ENCODE data around the gene ADAMTS15.

ADAMTS15 gene

DNA sequence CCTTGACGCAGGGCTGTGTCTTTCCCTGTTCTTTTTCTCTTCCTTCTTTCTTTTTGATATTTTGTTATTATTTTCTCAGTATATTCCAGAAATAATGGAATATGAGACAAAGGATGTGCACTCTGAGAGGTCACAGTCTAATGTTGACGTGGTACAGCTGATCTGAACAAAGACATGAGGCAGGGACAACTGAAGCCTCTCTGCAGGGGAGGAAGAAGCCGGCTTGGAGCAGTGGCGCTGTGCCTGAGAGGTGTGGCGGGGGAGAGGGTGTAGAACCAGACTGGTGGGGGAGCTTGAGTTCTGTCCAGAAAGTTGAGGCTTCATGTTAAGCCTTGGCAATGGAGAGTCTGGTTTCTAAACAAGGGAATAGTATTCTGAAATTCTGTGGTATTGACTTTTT lies 34.7 kb downstream of the ADAMTS15 start:
- DNase-seq, result no peak

DNA sequence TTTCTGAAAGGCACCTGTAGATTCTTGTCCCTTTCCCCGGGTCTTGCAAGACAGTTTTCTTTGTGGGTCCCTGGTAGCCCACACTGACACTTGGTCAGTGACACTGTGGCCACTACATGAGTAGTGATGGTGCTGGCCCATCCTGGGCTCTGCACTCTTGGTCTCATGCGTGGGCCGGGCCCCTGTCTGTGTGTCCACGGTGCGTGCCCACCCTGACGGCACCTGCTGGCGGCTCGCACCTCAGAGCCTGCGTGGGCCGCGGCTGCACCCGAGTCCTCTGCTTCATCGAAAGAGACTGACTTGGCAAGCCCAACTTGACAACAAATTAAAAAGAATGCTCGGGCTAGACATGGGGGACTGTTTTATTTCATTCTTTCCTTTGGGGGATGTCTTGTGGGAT lies 37.5 kb downstream of the ADAMTS15 start:
- DNase-seq, result no peak

DNA sequence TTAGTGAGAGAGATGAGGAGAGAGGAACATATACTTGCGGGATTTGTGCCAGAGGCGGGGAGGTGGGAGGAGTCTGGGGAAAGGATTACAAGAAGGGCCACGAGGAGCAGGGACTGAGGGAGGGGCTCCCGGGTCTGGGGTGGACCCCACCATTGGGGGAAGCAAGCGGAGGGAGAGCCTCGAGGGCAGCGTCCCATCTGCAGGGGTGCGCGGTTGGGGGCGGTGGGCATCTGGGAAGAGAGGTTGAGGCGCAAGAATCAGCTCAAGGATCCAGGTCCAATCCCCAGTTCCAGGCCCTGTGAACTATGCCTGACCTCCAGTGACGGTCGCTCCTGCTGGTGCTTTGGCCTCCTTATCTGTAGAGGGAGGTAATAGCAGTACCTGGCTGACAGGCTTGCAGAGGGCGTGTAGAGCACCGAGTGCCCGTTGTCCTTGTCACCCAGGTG lies 38.0 kb downstream of the ADAMTS15 start:
- DNase-seq, result no peak

DNA sequence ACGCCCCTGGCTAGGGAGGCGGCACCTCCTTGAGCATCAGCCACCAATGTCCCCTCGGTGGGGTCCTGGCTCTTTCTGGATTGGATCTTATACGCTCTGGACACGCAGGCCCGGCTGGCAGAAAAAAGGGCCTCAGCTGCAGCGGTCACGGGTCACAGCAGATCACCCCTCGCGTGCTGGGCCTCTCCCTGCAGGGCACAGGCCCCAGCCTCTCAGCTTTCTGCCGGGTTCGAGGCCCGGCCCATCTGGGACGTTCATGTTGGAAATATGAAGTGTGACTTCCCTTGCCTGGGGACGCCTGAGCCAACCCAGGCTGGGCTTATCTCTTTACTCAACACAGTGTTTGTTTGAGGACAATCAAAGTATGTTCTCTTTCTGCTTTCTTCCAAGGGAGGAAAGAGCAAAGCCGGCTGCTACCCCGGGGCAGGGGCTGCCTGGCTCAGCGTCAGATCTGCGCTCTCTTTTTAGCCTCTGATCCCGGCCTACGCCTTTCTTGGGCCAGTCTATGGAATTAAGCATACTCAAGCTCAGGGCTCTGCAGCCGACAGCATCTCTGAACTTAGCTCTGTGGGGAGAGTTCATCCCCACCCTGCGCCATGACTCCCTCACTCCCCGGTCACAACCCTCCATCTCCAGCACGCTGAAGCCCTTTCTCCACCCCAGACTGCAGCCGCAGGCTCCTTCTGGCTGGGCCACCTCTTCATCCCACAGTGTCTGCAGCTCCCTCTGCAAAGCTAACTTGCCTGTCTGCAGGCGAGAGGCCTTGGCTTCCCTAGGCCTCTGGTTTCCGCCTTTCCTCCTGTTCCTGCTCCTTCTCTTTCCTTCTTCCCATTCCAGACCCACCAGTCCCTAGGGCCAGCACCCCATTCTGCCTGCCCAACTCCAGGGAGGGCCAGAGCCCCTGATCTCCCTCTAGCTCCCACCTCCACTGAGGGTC lies 38.8 kb downstream of the ADAMTS15 start:
- no peak for DNase-seq

DNA sequence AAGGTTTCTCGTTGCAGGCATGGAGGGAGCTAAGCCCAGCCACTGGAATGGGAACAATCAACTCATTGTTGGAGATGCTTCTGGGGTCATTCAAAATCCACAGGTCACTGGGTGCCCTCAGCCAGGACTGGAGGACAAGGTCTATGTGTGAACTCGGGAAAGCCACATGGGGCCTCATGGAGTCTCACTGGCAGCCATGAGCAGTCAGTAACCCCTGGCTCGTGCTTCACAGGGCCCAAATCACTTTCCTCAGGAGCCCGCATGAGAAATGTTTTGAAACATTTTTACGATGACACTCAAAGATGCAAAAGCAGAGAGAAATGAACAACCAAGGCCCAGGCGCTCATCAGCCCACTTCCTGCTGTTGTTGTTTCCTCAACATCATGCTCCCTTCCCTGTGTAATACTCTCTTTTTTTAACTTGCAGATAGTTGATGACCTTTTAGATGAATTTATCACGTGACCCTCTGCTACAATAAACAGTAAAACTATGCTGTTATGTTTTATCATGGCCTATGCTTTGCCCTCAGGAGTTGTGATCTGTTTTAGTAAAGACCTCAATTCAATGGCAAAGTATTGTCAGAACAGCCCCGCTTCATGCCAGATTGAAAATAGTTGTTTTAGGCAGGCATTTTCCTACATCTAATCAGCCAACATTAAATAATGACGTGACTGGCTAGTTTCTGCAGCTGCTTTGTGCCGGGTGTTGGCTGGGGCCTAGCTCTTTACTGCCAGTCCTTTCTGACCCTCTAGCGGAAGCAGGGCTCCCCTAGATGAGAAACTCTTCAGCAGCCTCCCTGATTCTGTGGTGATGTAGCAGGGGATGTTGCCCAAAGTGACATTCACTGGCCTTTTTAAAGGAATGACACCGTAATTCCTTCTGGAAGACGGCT lies 39.7 kb downstream of the ADAMTS15 start:
- no peak for DNase-seq

DNA sequence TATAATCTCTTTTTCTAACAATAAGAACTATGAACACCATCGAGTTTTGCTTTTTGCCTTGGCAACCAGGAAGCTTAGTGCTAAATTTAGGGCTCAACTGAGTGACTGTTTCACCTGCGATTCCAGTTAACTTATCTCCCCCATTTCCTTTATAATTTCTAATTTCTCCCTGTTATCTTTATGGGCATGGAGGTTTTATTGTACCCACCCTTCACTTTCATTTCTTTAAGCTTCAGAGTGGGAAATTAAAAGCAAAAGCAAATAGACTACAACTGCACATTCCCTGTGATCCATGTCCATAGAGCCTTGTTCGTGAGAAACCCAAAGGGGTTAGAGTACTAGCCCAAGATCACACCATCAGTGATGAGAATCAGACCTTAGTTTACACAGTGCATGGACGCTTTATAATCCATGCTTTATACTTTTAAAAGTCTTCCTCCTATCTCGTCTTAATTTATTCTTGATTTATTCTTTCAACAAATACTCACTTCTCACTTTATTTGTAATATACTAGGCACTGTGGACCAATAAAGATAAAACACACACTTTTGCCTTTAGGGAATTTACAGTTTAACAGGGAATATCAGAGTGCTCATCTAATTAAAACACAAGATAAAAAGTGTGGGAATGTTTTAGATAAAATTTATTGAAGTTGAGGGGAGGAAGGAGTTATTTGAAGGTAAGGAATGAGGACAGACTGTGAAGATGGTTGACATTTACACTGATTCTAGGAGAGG lies 40.6 kb downstream of the ADAMTS15 start:
- no peak for DNase-seq

- DNase-seq, result no peak
These were observed 41.3 kb downstream of the ADAMTS15 start for GRCh38 chr11:130489716-130490115.

DNA sequence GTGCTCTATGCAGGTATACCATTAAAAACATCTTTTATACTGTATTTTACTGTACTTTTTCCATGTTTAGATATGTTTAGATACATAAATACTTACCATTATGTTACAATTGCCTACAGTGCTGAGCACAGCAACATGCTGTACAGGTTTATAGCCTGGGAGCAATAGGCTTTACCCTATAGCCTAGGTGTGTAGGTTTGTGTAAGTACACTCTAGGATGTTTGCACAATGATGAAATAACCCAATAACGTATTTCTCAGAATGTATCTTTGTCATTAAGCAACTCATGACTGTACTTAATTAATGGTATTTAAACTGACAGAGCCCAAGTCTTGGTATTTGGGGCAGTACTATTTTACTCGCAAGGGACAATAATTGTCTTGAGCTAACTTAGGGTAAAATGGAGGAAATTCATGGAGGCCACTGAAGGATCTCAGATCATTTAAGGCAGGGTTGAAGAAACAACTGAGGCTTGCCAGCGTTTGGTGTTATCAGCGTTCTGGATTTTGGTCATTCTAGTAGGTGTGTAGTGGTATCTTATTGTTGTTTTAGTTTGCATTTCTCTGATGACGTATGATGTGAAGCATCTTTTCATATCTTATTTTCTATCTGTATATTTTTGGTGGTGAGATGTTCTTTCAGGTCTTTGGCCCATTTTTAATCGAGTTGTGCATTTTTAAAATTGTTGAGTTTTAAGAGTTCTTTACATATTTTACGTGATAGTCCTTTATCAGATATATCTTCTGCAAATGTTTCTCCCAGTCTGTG lies 42.4 kb downstream of the ADAMTS15 start:
- no peak for DNase-seq

GRCh38 chr11:130498181-130498580 lies 49.7 kb downstream of the ADAMTS15 start:
- DNase-seq, result no peak

- DNase-seq, result no peak
These were observed 51.4 kb downstream of the ADAMTS15 start for GRCh38 chr11:130499828-130500227.

DNA sequence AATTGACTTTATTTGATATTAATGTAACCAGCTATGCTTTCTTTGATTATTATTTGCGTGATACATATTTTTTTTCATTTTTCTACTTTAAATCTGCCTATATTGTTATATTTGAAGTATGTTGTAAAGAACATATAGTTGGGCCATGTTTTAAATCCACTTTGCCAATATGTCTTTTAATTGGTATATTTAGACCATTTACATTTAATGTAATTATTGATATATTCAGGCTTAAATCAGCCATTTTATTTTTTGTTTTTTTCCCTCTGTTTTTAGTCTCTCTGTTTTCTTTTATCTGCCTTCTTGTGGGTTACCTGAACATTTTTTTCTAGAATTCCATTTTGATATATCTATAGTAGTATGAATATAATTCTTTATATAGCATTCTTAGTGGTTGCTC lies 55.9 kb downstream of the ADAMTS15 start:
- no peak for DNase-seq

GRCh38 chr11:130508913-130509312 lies 60.5 kb downstream of the ADAMTS15 start:
- DNase-seq, result no peak

- no peak for DNase-seq
These were observed 61.5 kb downstream of the ADAMTS15 start for GRCh38 chr11:130509942-130510341.

- no peak for DNase-seq
These were observed 62.1 kb downstream of the ADAMTS15 start for GRCh38 chr11:130510407-130511006.

DNA sequence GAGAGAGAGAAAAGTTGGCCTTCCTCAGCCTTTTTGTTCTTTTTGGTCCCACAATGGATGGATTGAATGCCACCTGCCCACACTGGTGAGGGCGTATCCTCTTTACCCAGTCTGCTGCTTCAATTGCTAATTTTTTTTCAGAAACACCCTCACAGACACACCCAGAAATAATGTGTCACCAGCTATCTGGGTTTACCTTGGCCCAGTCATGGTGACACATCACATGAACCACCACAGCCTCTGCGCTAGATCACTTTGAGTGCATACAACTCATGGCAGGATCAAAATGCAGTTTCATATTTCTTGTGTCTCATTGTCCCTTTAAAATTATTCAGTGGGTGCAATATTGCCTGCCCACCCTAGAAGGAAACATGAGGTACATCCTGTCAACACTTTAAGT lies 63.3 kb downstream of the ADAMTS15 start:
- DNase-seq, result no peak

DNA sequence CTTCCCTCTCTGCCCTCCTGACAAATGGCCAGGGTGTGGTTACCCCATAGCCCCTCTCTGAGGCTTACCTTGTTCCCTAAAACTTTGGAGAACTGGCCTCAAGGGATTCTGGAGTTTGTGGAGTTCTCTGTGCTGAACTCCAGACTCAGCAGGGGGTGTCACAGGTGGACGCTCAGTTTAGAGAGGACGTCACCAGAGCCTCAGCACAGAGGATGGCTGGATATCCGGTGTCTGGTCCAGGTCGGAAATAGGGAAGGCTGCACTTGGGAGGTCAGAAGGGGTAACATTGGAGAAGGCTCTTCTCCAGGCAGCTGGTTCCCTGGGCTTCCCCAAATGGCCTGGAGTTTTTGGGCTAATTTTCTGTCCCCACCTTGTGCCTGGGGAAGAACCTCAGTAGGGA lies 64.2 kb downstream of the ADAMTS15 start:
- DNase-seq, result no peak

GRCh38 chr11:130513132-130513531 lies 64.7 kb downstream of the ADAMTS15 start:
- DNase-seq, result no peak

DNA sequence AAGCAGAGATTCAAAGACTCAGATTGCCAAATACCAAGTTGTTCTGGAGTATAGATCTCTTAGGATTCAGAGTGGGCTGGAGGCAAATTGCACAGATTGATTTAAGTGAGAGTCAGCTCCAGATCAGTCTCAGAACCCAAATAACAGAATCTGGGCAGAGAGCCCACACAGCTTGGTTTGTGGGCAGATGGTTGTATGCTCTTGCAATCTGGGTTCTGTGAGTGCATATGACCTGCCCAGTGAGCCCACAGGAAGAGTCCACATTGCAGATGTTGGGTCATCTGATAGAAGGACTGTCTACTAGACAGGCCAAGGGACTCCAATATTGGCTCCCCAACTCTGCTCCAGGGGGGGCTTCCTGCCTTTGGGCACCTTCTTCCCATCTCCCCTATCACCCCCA lies 65.9 kb downstream of the ADAMTS15 start:
- no peak for DNase-seq

DNA sequence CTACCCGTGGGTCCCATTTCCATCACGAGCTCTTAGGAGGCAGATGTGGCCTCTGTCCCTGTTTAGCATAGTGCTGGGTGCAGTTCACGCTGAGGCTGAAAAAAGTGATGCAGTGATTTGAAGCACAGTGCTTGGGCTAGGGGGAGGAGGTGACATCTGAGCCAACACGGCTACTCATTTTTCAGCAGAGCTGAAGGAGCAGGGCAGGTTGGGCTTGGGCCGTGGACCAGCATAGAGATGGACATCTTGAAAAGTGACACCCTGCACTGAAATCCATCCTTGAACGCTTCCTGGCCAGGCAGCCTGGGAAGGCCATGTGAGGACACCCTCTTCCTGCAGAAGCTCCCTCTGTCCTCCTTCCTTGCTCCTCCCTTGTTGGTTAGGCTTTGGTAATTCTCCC lies 66.4 kb downstream of the ADAMTS15 start:
- DNase-seq, result no peak

DNA sequence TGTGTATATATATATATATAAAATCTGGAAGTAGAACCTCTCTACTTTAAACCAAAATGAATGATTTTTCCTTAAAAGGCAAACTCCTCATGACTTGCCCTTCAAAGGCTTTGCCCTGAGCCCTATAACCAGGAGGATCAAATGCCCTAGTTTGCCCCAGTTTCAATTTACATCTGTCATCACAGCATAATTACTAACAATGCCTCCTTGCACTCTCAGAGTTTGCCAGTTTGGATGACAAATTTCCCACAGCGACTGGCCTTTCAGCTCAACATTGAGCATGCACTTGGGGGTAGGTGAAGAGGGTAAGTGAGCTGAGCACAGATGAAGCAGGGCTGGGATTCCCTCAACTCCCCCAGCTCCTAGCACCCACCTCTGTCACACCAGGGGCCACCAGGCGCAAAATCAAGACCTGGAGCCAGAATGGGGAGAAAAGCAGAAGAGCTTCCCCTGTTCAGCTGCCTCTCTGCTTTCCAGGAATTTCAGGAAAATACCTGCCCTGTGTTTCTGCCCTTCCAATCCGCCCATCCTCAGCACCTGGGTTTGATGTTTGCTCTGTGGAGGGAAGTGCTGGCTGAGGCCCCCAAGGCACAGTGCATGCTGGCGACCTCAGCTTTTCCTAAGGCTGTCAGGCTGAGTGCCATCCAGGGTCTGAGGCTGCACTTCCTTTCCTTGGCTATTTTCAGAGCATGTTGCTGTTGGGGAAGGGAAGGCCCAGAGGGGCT lies 67.5 kb downstream of the ADAMTS15 start:
- DNase-seq, result no peak

Data from activated CD4-positive, alpha-beta T cell treated with anti-CD3 and anti-CD28 coated beads, Interleukin-2, amount 50 U/mL, for 48 hours (primary cell).